GM20431 (cell line): ENCODE results near the gene MACROD2.

Experiments
- in situ Hi-C: fragments of 300-500 bp; cut with MseI, MboI; formaldehyde crosslinking; loops from one replicate; pipeline ENCODE4 v1.15.0; 2020; ENCODE audit warnings: low sequenced_read_pairs; ENCODE audit not compliant: unreplicated experiment

Gene MACROD2

GRCh38 chr20:14491436-14491835 lies 496.1 kb downstream of the MACROD2 start:
- in situ Hi-C loops = no loop called here

- in situ Hi-C loops = no loop called here
Measured at GRCh38 chr20:14493408-14493807, 498.1 kb downstream of the MACROD2 start.

DNA sequence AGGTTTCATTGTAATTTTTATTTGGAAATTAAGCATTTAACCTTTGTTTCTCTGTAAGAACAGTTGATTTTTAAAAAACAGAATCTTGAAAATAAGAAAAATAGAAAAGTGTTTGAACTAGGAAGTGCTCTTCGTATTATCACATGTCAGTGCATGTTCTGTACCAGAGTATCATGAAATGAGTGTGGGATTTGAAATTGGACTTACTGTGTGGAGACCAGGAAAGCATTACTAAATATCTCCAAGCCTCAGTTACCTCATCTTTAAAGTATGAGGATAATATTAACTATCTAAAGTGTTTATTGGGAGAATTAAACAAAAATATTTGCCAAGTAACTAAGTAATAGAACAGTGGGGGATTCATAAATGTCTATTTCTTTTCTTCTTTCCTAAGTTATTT lies 499.0 kb downstream of the MACROD2 start:
- in situ Hi-C loops = no loop called here

GRCh38 chr20:14495066-14495465 lies 499.8 kb downstream of the MACROD2 start:
- in situ Hi-C loops = no loop called here

DNA sequence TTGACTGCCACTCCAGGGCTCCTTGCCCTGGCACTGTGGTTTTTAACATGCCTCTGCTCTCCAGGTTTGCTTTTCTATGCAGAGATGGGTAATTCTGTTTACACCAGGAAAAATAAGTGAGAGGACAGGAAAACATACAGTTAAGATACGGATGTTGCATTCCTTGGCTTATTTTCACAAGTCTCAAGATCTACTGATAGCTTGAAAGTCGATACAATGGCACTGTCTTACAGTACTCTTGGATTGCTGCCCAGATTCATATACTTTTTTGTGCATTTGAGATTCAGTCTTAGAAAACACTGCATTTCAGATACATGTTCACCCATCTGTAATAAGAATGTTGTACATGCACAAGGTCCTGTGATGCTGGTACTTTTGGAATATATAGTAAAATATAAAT lies 501.7 kb downstream of the MACROD2 start:
- in situ Hi-C loops = no loop called here

GRCh38 chr20:14498772-14499171 lies 503.5 kb downstream of the MACROD2 start:
- in situ Hi-C loops = no loop called here

- in situ Hi-C loops = no loop called here
Measured at GRCh38 chr20:14505476-14505875, 510.2 kb downstream of the MACROD2 start.

DNA sequence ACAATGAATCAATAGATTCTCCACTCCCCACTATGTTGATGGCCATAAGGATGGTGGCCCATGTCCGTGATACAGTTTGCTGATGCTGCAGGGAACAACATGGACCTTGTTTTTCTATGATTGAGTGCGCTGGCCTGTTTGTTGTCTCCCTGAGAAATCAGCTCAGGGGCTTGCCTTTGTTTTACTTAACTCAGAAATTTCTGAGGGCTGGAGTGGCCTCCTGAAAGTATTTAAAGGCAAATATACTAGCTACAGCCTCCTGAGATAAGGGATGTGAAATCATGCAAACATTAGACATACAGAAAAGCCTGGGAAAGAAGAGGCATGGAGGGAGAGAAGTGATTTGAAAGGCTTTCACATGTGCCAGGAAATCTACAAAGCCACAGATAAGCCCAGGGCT lies 512.4 kb downstream of the MACROD2 start:
- in situ Hi-C loops = no loop called here

GRCh38 chr20:14510341-14510740 lies 515.0 kb downstream of the MACROD2 start:
- in situ Hi-C loops = no loop called here

DNA sequence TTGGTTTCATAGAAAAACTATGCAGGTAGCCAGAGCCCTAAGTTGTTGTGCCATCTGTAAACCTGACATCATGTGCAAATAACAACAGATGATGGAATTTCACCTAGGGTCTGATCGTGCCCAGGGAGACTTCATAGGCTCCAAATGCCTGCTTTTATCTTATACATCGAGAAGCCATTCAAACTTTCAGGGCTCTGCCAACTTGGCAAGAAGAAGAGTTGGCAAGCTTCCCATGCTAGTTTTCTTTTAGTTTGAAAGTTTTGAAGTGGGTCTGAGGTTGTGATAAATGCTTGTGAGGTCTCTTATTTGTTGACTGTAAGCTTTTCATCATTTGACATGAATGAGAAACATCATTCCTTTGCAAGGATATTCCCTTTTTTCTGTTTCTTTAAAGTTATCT lies 517.5 kb downstream of the MACROD2 start:
- in situ Hi-C loops = no loop called here

DNA sequence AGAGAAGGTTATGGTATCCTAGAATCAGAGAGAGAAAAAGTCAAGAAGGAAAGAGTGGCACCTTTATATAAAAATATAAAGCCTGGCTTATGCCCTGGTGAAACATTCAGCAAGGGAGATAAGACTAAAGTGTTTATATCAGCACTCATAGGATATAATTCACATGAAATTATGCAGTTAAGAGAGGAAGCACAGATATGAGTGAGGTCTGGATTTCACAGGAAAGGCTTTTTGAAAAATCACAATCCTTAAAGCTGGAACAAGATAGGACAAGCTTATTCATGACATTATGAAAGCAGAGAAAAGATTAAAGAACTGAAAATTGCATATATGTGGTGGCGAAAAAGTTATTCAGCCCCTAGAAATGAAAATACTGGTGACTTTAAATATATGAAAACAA lies 523.3 kb downstream of the MACROD2 start:
- in situ Hi-C loops = no loop called here

GRCh38 chr20:14521016-14521415 lies 525.7 kb downstream of the MACROD2 start:
- in situ Hi-C loops = no loop called here

DNA sequence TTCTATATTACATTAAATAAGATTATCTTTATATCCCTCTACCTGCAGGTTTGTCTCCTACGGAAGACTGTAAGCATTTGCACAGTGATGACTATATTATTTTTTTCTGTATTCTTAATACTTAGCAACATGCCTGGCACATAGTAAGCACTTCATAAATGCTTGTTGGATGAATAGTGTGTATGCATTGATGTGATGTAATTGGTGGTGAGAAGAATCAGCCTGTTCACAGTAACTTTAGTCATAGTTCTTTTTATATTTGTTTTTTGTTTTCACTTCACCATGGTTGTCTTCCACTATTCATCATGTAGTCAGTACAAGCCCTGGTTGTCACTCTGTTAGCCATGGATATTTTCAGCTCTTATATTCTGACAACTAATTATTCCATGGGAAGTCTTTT lies 526.1 kb downstream of the MACROD2 start:
- in situ Hi-C loops = no loop called here

GRCh38 chr20:14522595-14522994 lies 527.3 kb downstream of the MACROD2 start:
- in situ Hi-C loops = no loop called here

- in situ Hi-C loops = no loop called here
Measured at GRCh38 chr20:14523090-14523489, 527.8 kb downstream of the MACROD2 start.

GRCh38 chr20:14525426-14525825 lies 530.1 kb downstream of the MACROD2 start:
- in situ Hi-C loops = no loop called here

- in situ Hi-C loops = no loop called here
Measured at GRCh38 chr20:14526891-14527290, 531.6 kb downstream of the MACROD2 start.

GRCh38 chr20:14531786-14532185 lies 536.5 kb downstream of the MACROD2 start:
- in situ Hi-C loops = no loop called here

- in situ Hi-C loops = no loop called here
Measured at GRCh38 chr20:14536738-14537137, 541.4 kb downstream of the MACROD2 start.

DNA sequence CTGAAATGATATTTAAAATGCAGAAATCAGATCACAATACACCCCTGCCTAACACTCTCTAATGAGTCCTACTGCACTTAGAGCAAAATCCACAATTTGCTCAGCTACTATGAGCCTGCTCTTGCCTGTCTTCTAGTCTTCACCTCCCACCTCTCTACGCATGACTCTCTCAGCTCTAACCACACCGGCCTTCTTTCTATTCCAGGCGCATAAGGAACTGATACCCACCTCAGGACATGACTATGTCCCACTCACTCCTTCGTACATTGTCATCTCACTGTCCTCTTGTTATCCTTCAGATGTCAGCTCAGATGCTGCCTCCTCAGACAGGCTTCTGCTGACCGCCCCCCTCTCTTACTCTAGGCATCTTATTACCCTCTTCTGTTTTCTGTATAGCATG lies 543.1 kb downstream of the MACROD2 start:
- in situ Hi-C loops = no loop called here

DNA sequence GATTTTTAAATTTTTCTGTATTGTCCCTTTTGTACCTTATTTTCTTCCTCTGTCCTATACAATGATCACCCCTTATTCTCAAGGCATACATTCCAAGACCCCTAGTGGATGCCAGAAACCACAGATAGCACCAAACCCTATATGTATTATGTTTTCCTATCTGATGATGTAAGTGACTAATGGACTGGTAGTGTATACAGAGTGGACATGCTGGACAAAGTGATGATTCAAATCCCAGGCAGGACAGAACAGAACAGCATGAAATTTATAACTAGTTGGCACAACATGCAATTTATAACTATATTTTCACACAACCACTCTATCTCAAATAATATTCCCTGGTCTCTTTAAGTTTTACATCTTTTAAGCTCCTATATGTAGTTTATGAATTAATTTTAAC lies 547.7 kb downstream of the MACROD2 start:
- in situ Hi-C loops = no loop called here

DNA sequence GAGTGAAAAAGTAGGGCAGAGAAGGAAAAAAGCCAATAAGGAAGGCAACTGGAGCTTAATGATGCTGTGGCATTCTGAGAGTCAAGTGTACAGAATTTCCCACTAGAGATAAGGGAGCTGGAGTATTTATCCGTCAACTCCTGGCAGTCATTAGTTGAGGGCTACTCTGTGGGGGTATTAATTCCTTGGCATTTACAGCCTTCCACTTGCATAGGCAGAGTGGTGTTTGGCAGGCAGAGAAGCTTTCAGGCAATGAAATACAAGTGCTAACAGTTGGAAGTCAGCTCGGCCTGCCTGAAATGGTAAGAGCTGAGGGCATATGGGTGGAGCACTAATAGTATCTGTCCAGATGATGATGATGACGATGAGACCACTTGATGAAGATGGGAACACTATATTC lies 549.4 kb downstream of the MACROD2 start:
- in situ Hi-C loops = no loop called here

- in situ Hi-C loops = no loop called here
Measured at GRCh38 chr20:14550655-14551054, 555.3 kb downstream of the MACROD2 start.
